Measurements from ENCODE around the gene TTLL4. TPM values are rescaled to one million over a fixed set of nuclear protein-coding genes. Genes with fewer than 3 reads are reported as not detected.
"Not testable (repeated sequence)": the region's sequence is repeated elsewhere in the genome, so short reads cannot be mapped to it uniquely, and the experiment has no call there.

Gene TTLL4
- total RNA-seq, 2 donors from 2014 or later, result 30.9 to 34.4 TPM

DNA sequence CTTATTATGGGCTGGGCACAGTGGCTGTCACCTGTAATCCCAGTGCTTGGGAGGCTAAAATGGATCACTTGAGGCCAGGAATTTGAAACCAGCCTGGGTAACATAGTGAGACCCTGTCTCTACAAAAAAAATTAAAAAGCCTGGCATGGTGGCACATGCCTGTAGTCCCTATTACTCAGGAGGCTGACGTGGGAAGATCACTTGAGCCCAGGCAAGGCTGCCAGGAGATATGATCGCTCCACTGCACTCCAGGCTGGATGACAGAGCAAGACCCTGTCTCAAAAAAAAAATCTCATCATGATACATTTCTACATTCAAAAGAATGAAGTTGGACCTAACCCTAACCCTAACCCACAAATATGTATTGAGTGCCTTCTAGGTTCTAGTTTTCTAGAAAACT is 51.2 kb downstream of the TTLL4 start:
- Mint-ChIP-seq H3K27ac (no peak overlapping the region), H3K4me1 (ENCODE audit: low read depth) (no peaks in the 10 kb centered on the region), H3K27me3 (ENCODE audit: low read depth) (no peaks in the 10 kb centered on the region), H3K36me3 (ENCODE audit: insufficient read depth in 2 of 2) (no peaks in the 10 kb centered on the region), H3K9me3 (no peaks in the 10 kb centered on the region), H3K4me3 (no peak overlapping the region)
- DNase-seq (no peak), ATAC-seq (replicated peaks in 1 of 2) (no peak)

DNA sequence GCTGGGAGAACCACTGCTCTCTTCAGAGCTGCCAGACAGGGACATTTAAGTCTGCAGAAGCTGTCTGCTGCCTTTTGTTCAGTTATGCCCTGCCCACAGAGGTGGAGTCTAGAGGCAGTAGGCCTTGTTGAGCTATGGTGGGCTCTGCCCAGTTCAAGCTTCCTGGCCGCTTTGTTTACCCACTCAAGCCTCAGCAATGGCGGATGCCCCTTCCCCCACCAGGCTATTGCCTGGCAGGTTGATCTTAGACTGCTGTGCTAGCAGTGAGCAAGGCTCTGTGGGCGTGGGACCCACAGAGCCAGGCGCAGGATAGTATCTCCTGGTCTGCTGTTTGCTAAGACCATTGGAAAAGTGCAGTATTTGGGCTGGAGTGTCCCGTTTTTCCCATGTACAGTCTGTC is 62.1 kb downstream of the TTLL4 start:
- H3K27me3 Mint-ChIP-seq (ENCODE audit: low read depth); H3K9me3 Mint-ChIP-seq; ATAC-seq (replicated peaks in 1 of 2); H3K4me3 Mint-ChIP-seq; H3K4me1 Mint-ChIP-seq (ENCODE audit: low read depth); DNase-seq; H3K27ac Mint-ChIP-seq: not testable (repeated sequence)
- H3K36me3 Mint-ChIP-seq (ENCODE audit: insufficient read depth in 2 of 2), result peaks cover 13 to 20% of the 10 kb centered on the region in 2 donors

DNA sequence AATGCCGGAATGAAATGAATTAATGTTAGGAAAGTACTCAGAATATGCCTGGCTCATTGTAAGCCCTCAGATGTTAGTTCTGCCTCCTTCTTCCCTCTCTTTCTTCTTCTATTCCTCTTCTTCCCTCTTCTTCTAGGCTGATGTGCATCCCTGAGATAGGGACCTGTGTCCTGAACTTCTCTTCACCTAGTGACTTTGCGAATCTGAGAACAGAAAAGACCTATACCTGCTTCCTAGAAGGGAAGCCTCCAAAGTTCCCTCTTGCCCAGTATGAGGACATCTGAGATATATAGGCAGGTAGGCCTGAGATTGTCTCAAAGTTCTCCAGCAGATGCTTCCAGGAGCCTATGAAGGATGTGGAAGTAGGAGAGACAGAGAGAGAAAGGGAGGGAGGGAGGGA is 63.2 kb downstream of the TTLL4 start:
- no peak overlapping the region for H3K27ac Mint-ChIP-seq
- peaks cover 7 to 10% of the 10 kb centered on the region in 2 donors for H3K9me3 Mint-ChIP-seq
- DNase-seq (no peak), ATAC-seq (replicated peaks in 1 of 2) (no peak)
- no peaks in the 10 kb centered on the region for H3K4me1 Mint-ChIP-seq (ENCODE audit: low read depth)
- no peak overlapping the region for H3K4me3 Mint-ChIP-seq
- H3K27me3 Mint-ChIP-seq (ENCODE audit: low read depth), result peaks cover 2% of the 10 kb centered on the region
- H3K36me3 Mint-ChIP-seq (ENCODE audit: insufficient read depth in 2 of 2), result peaks cover 13 to 22% of the 10 kb centered on the region in 2 donors

DNA sequence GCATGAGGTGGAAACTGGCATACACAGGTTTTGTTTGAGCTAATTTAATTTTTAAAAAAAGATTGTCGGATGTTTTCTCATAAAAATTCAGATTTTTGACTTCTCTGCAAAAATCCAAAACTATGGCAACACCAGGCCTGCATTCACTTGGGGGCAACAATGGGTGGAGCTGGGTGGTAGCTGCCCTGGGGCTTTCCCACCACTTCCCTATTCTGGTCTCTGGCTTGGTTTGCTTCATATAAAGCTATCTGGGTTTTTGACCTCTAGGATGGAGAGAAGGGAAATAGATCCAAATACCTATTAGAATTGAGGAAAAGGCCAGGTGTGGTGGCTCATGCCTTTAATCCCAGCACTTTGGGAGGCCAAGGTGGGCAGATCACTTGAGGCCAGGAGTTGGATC is 65.9 kb downstream of the TTLL4 start:
- Mint-ChIP-seq H3K9me3 (peaks cover 7 to 10% of the 10 kb centered on the region in 2 donors), H3K27me3 (ENCODE audit: low read depth) (peaks cover 25% of the 10 kb centered on the region), H3K4me1 (ENCODE audit: low read depth) (no peaks in the 10 kb centered on the region), H3K27ac (no peak overlapping the region), H3K36me3 (ENCODE audit: insufficient read depth in 2 of 2) (peaks cover 12 to 21% of the 10 kb centered on the region in 2 donors), H3K4me3 (no peak overlapping the region)
- ATAC-seq (replicated peaks in 1 of 2), result no peak
- no peak for DNase-seq

DNA sequence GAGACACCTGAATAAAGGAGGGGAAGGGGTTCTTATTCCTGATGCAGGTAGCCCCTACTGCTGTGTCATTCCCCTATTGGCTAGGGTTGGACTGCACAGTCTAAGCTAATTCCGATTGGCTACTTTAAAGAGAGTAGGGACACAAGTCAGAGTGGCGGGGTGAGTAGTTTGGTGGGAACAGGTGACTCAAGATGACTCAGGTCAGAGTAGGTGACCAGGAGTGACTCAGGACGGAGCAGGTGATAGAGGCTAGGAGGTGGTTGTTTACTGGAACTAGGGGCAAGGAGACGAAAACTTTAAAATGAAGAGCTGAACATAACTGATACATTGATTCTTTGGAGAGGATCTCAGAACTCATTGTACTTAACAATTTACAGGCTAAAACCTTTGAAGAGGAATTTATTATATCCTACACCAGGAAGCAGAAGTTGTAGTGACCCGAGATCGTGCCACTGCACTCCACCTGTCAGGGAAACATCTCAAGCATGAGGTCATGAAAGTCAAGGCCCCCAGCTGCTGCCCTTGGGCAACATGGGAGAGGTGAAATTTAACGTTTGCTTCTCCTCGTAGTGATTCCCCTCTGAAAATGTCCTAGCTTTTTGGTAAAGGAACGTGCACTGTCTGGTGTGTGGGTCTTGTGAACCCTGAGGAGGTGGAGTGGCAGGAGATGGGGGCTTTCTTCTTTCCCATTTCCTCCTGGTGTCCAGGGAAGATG is 66.8 kb downstream of the TTLL4 start:
- peaks cover 9 to 18% of the 10 kb centered on the region in 2 donors for H3K36me3 Mint-ChIP-seq (ENCODE audit: insufficient read depth in 2 of 2)
- H3K27me3 Mint-ChIP-seq (ENCODE audit: low read depth), result peaks cover 32% of the 10 kb centered on the region
- no peak overlapping the region for H3K4me3 Mint-ChIP-seq
- H3K9me3 Mint-ChIP-seq, result peaks cover 7 to 10% of the 10 kb centered on the region in 2 donors
- no peak overlapping the region for H3K27ac Mint-ChIP-seq
- H3K4me1 Mint-ChIP-seq (ENCODE audit: low read depth), result no peaks in the 10 kb centered on the region
- DNase-seq (no peak), ATAC-seq (replicated peaks in 1 of 2) (no peak)

DNA sequence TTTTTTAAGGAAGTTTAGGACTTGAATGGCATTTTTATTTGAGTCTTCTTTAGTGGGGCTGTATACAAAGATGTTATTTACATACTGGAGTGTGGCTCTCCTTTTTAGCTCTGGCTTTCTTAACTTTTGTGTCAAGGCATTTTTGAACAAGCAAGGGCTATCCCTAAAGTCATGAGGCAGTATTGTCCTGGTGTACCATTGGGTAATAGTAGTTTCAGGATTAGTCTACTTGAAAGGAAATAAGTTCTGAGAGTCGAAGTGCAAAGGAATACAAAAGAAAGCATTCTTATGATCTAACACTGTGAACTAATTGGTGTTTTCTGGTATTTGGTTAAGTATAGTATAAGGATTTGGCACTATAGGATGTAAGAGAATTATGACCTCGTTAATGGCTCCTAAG is 69.4 kb downstream of the TTLL4 start:
- no peak overlapping the region for H3K4me3 Mint-ChIP-seq
- no peak for ATAC-seq (replicated peaks in 1 of 2)
- peaks cover 56% of the 10 kb centered on the region for H3K27me3 Mint-ChIP-seq (ENCODE audit: low read depth)

DNA sequence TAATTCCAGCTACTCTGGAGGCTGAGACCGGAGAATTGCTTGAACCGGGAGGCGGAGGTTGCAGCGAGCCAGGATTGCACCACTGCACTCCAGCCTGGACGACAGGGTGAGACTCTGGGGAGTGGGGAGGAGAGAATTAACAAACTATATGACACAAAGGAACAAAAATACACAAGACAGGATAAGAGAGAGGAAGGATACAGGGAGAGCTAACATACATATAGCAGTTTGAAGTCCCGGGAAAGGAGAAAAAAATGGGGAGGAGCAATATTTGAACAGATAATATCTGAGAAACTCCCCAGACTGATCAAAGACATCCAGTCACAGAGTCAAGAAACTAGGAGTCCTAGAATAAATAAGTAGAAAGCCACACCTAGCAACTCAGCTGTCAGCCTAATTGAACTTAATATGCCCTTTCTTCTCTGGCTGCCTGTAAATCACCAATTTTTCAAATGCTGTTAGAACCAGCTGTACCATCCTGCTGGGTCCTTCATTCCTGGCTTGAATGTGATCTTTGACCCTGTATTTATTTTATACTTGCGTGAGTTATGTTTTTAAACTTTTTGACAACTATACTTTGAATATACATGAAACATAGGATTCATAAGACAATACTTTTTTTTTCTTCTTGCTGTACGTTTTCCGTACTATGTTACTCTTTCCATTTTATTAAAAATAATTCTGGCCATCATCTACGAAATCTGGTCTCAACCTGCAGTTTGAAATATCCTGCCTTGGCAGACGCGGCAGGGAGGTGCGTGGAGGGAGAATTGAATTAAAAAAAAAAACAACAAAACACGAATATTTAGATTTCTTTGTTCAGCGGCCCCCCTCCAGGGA is 70.4 kb downstream of the TTLL4 start:
- DNase-seq (no peak), ATAC-seq (replicated peaks in 1 of 2) (no peak)
- Mint-ChIP-seq H3K27ac (no peak overlapping the region), H3K4me1 (ENCODE audit: low read depth) (no peaks in the 10 kb centered on the region), H3K4me3 (peak overlapping the region; percentile 19 to 50), H3K9me3 (peaks cover 6 to 9% of the 10 kb centered on the region in 2 donors), H3K36me3 (ENCODE audit: insufficient read depth in 2 of 2) (peaks cover 8 to 13% of the 10 kb centered on the region in 2 donors), H3K27me3 (ENCODE audit: low read depth) (peaks cover 65% of the 10 kb centered on the region)

More for the DNA sequence above, 69.4 kb downstream of the TTLL4 start:
- DNase-seq, result no peak
- no peak overlapping the region for H3K27ac Mint-ChIP-seq
- no peaks in the 10 kb centered on the region for H3K4me1 Mint-ChIP-seq (ENCODE audit: low read depth)
- H3K36me3 Mint-ChIP-seq (ENCODE audit: insufficient read depth in 2 of 2), result peaks cover 9 to 14% of the 10 kb centered on the region in 2 donors
- peaks cover 7 to 10% of the 10 kb centered on the region in 2 donors for H3K9me3 Mint-ChIP-seq

DNA sequence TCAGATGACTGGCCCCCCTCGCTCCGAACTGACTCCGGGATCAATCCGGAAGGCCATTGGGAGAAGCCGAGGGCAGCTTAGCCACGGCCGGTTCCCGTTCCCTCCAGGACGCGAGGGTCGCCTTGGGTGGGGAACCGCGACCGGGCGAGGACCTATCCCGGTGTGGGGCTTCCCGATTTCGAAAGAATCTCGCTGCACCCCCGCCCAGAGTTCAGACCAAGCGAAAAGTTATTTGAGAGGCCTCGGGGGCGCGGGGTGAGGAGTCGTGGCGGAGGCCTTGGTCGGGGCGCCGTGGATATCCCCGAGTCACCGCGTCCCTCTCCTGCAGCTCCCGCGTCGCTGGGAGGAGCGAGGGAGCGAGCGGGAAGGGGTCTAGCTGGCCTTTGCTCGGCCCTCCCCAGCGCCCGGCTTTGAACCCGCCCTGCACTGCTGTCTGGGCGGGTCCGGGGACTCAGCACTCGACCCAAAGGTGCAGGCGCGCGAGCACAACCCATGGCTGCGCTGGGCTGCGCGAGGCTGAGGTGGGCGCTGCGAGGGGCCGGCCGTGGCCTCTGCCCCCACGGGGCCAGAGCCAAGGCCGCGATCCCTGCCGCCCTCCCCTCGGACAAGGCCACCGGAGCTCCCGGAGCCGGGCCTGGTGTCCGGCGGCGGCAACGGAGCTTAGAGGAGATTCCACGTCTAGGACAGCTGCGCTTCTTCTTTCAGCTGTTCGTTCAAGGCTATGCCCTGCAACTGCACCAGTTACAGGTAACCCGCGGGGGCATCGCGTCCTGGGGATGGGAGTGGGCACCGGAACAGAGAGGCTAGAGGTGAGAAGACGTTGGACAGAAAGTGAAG is 71.3 kb downstream of the TTLL4 start, which contains the start of gene CYP27A1:
TSS of gene CYP27A1 (plus strand) at position 457 of the 837 bp plus-strand sequence. CDS start at position 493, 36 bp downstream.
- peaks cover 3 to 6% of the 10 kb centered on the region in 2 donors for H3K9me3 Mint-ChIP-seq
- no peak within 1 kb of the TSS for H3K27ac Mint-ChIP-seq
- peak within 1 kb of the TSS; percentile 22 to 50 for H3K4me3 Mint-ChIP-seq
- DNase-seq (no peak), ATAC-seq (replicated peaks in 1 of 2) (peak; percentile 40 to 45)
- peaks cover 65% of the 10 kb centered on the region for H3K27me3 Mint-ChIP-seq (ENCODE audit: low read depth)
- peaks cover 6 to 8% of the 10 kb centered on the region in 2 donors for H3K36me3 Mint-ChIP-seq (ENCODE audit: insufficient read depth in 2 of 2)
- no peaks in the 10 kb centered on the region for H3K4me1 Mint-ChIP-seq (ENCODE audit: low read depth)

DNA sequence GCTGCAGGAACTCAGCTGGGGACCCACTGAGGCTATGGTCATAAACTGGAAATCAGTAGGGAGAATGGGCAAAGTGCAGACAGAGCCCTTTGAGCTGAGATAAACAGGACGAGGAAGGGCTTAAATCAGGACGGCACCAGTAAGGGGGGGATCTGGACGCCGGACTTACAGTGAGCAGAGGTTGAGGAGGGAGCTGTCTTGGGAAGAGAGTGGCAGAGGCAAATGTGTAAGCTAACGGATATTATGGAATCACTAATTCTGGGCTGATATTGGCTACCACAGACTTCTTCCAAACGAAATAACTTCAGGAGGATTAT is 71.9 kb downstream of the TTLL4 start:
- Mint-ChIP-seq H3K4me3 (no peak overlapping the region), H3K27me3 (ENCODE audit: low read depth) (peaks cover 70% of the 10 kb centered on the region), H3K9me3 (peaks cover 0 to 2% of the 10 kb centered on the region in 2 donors), H3K36me3 (ENCODE audit: insufficient read depth in 2 of 2) (peaks cover 2 to 3% of the 10 kb centered on the region in 2 donors), H3K27ac (no peak overlapping the region), H3K4me1 (ENCODE audit: low read depth) (no peaks in the 10 kb centered on the region)
- no peak for DNase-seq
- no peak for ATAC-seq (replicated peaks in 1 of 2)

DNA sequence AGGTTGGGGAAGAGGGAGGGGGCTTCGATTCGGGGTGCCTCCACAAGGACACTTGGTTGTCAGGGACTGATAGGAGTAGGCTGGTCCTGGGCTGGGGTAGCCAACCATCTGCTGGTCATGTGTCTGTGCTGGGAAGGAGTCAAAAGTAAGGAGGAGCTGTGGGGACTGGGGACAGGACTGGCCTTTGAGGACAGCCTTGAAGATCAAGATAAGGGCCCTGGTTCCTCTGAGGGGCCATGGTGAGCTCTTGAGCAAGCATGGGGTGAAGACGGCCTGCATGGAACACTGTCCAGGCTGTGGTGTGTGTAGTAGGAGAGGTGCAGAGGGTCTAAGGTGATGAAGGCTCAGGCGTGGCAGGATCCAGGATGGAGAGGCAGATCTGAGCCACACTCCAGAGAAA is 73.1 kb downstream of the TTLL4 start:
- DNase-seq (no peak), ATAC-seq (replicated peaks in 1 of 2) (no peak)
- no peak overlapping the region for H3K27ac Mint-ChIP-seq
- H3K4me1 Mint-ChIP-seq (ENCODE audit: low read depth), result no peaks in the 10 kb centered on the region
- peaks cover 72% of the 10 kb centered on the region for H3K27me3 Mint-ChIP-seq (ENCODE audit: low read depth)
- H3K9me3 Mint-ChIP-seq, result no peaks in the 10 kb centered on the region
- H3K36me3 Mint-ChIP-seq (ENCODE audit: insufficient read depth in 2 of 2), result peaks cover 0 to 2% of the 10 kb centered on the region in 2 donors
- no peak overlapping the region for H3K4me3 Mint-ChIP-seq

DNA sequence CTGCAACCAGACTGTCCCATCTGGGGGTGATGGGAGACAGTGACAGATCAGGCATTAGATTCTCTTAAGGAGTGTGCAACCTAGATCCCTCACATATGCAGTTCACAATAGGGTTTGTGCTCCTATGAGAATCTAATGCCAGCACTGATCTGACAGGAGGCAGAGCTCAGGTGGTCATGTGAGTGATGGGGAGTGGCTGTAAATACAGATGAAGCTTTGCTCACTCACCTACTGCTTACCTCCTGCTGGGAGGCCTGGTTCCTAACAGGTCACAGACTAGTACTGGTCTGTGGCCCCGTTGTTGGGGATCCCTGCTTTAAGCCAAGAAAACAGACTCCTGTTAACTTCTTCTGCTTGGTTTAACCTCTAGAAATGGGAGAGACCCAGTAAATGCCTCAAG is 74.5 kb downstream of the TTLL4 start:
- Mint-ChIP-seq H3K27me3 (ENCODE audit: low read depth) (peaks cover 60% of the 10 kb centered on the region), H3K4me1 (ENCODE audit: low read depth) (no peaks in the 10 kb centered on the region), H3K4me3 (no peak overlapping the region), H3K9me3 (no peaks in the 10 kb centered on the region), H3K36me3 (ENCODE audit: insufficient read depth in 2 of 2) (peaks cover 0 to 2% of the 10 kb centered on the region in 2 donors), H3K27ac (no peak overlapping the region)
- no peak for DNase-seq
- no peak for ATAC-seq (replicated peaks in 1 of 2)

DNA sequence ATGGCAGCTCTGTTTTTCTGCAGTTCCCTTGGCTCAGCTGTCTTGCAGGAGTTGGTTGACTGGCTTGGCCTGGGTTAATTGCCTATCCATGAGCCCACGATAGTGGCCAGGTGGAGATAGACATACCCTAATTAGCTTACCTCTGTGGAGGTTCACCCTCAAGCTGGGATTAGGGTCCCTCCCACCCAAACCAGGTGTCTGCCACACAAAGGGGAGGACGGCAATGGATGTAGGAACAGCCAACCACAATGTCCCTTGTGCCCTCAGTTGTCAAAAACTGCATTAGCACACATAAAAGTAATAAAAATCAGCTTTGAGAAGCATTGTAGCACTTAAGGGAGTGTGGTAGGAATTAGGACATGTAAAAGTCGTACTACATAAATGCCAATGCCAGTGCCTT is 75.5 kb downstream of the TTLL4 start:
- no peak for ATAC-seq (replicated peaks in 1 of 2)
- no peaks in the 10 kb centered on the region for H3K4me1 Mint-ChIP-seq (ENCODE audit: low read depth)
- no peak overlapping the region for H3K27ac Mint-ChIP-seq

More for the DNA sequence above, 75.5 kb downstream of the TTLL4 start:
- no peak for DNase-seq
- no peak overlapping the region for H3K4me3 Mint-ChIP-seq
- no peaks in the 10 kb centered on the region for H3K36me3 Mint-ChIP-seq (ENCODE audit: insufficient read depth in 2 of 2)
- H3K27me3 Mint-ChIP-seq (ENCODE audit: low read depth), result peaks cover 53% of the 10 kb centered on the region
- H3K9me3 Mint-ChIP-seq, result no peaks in the 10 kb centered on the region
